ENCODE data around the gene ST3GAL3. TPM values are rescaled to one million over a fixed set of nuclear protein-coding genes. Genes with fewer than 3 reads are reported as not detected.

Gene ST3GAL3
- total RNA-seq, 1 experiment from 2014 or later: 4.1 TPM

DNA sequence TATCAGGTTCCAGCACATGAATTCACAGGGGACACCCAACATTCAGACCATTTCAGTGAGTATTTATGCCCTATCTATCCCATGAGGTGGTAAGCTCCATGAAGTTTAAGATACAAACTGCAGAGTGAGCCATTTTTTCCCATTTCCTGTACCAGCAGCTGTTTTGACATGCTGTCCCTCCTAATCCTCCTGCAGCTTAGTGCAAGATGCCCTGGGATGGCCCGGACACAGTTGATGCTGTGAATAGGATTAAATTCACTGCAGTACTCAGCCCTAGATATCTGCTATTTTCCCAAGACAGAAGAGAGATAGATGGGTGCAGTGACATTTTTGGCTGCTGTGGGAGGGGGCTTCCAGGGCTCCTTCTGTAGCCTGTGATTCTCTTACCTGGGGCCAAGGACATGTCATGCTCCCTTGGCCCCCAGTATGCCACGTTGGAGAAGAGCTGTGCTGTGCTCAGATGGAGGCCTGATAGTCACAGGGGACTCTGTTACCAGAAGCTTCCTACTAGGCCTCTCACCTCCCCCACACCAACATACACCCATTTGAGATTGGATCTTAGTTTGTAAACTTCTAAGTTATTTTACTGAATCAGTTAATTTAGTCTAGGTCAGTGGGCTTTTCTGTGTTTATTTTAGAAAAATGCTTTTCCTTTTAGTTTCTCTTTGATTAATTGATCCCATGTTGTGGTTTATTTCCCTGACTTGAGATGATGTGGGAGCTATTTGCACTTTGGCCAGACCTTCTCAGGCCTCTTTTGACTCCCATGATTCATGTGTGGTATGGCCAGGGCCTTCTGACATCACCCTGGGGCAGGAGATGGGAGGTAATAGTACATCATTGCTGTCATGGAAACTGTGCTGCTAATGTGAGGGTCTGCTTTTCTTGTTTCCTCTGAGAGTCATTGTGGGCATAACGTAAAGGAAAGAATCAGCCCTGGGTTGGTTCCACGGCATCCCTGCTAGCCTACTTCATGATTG, 92.6 kb downstream of the ST3GAL3 start:
- in situ Hi-C loops (cut with HindIII; ENCODE audit: low pct_unique_long_range_greater_than_20kb, low sequenced_read_pairs): no loop called here
- DNase-seq (ENCODE audit: low read depth, low spot score): no peak

DNA sequence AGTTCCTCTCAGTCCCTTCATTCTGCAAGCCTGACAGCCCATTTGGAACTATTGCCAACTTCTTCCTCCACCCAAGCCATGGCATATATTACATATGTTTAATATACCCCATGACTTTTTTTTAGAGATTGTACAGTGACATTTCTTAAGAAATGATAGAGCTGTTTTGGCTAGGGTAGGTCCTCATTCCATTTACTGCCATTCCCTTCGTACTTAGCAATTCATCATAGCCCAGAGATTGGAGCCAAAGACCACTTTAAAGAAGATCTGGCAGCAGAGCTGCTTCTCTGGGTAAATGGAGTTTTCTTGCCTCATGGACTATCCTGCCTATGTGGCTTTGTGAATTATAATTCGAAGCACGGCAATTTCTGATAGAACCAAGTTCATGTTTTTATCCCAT, 93.4 kb downstream of the ST3GAL3 start:
- in situ Hi-C loops (cut with HindIII; ENCODE audit: low pct_unique_long_range_greater_than_20kb, low sequenced_read_pairs): no loop called here
- DNase-seq (ENCODE audit: low read depth, low spot score): no peak

DNA sequence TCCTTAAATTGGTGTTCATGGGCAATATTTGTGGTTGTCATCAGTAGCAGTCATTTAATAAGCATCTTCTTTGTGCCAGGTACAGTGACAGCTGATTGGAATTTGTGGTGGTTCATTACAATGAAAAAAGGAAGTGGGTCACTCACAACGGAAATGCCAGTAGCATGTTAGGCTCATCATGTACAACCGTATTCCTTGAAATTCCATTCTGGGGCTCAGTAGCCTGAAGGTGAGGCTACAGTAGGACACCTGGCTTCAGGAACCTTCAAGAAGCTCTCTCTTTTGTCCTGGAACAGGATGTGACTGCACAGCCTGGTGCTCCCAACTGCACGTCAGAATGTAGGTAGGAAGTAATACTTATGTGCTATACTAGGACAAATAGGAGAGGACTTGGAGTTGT, 93.9 kb downstream of the ST3GAL3 start:
- in situ Hi-C loops (cut with HindIII; ENCODE audit: low pct_unique_long_range_greater_than_20kb, low sequenced_read_pairs): no loop called here
- DNase-seq (ENCODE audit: low read depth, low spot score): no peak

DNA sequence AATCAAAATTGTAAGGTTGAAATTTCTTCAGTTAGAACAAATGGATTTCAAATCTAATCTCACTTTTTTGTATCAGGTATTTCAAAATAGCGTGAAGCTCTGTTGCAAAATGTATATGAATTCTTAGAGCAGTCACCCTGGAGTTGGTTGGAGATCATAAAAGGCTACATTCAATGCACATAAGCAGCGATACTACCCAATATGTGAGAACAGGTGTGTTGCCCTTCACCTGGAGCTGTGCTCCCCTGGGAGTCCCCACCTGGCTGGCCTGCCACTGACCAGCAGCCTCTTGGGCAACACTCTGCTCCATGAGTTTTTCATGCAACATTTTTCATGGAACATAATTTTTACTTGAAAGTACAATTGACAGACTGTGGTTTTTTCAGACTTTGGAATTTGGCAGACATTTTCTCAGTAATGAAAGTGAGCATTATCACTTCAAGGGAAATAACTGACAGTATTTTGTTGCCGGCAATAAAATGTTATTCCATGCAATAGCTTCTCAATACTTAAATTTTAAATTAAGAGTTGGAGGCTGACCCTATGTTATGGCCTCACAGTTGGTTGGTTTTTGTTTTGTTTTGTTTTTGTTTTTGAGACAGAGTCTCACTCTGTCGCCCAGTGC, 95.1 kb downstream of the ST3GAL3 start:
- in situ Hi-C loops (cut with HindIII; ENCODE audit: low pct_unique_long_range_greater_than_20kb, low sequenced_read_pairs): no loop called here
- DNase-seq (ENCODE audit: low read depth, low spot score): no peak

DNA sequence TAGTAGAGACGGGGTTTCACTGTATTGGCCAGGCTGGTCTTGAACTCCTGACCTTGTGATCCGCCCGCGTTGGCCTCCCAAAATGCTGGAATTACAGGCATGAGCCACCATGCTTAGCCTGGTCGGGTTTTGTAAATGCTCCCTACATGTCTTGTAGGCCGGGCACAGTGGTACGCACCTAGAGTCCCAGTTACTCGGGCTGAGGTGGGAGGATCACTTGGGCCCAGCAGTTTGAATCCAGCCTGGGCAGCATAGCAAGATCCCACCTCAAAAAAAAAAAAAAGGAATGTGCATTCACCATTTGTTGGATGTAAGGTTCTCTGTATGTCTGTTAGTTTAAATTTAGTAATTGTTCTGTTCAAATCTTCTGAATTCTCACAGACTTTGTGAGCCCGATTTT, 95.8 kb downstream of the ST3GAL3 start:
- no peak for DNase-seq (ENCODE audit: low read depth, low spot score)
- in situ Hi-C loops (cut with HindIII; ENCODE audit: low pct_unique_long_range_greater_than_20kb, low sequenced_read_pairs): no loop called here

DNA sequence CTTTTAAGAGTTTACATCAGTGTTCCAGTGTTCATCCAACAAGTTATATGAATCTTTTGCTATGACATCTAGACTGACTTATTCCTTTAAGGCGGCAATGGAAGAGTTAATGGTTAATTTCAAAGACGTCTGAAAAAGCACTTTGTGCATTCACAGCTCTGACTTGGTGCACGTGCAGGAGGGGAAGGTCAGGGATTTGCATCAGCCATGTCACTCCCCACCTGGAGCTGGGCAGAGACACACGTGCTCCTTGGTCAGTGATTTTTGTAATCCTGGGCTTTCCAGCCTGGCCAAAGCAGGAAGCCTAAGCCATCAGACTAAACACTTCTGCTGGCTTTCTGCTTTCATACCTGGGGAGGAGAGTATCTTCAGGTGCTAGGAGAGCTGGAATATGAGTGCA, 96.3 kb downstream of the ST3GAL3 start:
- in situ Hi-C loops (cut with HindIII; ENCODE audit: low pct_unique_long_range_greater_than_20kb, low sequenced_read_pairs): no loop called here
- no peak for DNase-seq (ENCODE audit: low read depth, low spot score)

DNA sequence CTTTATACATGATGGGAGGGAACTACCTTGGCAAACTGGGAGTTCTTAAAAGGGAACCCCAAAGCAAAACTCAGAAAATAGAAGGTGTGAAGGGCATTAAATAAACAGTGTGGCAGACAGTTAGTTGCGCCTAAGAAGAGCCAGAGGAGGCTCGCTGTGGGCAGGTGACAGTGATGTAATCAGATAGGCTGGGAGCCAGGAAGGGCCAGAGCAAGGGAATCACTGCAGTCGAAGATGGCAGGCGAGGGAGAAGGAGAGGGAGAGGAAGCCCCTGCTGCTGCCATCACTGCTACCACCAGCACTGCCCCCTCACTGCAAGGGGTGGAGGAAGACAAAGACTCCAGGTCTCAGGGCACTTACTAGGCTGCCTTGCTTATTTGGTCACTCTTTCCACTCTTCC, 97.2 kb downstream of the ST3GAL3 start:
- in situ Hi-C loops (cut with HindIII; ENCODE audit: low pct_unique_long_range_greater_than_20kb, low sequenced_read_pairs): no loop called here
- no peak for DNase-seq (ENCODE audit: low read depth, low spot score)

DNA sequence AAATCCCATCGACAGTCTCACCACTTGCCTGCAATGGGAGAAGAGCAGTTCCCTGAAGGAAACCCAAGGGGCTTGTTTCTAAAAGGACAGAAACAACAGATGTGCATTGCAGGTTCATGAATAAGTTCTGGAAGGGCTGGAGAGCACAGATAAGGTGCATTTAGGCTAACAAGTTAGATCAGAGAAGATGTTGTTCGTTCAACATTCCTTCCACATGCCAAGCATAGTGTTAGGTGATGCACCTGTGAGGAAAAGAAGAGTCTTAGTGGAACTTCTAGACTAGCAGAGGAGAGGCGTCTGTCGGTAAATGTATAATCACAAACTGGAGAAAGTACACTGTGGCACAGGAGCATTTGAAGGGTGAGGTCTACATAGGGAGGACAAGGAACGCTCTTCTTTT, 98.0 kb downstream of the ST3GAL3 start:
- in situ Hi-C loops (cut with HindIII; ENCODE audit: low pct_unique_long_range_greater_than_20kb, low sequenced_read_pairs): no loop called here
- no peak for DNase-seq (ENCODE audit: low read depth, low spot score)

DNA sequence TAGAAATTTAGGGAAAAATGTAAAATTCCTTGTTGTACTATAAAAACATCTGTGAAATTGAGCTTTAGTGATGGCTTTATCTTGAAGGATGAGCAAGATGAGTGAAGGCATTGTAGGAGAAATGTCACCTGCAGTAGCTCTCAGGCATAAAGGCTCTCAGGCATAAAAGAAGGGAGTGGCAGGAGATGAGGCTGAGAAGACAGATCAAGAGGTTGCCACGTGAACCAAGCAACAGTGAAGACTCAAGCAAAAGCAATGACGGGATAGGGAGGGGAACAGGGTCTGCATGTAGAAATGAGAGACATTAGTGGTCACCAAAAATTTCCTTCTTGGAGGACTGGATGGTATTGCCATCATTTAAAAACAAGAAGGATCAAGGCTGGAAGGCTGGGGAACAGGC, 98.8 kb downstream of the ST3GAL3 start:
- DNase-seq (ENCODE audit: low read depth, low spot score): no peak
- in situ Hi-C loops (cut with HindIII; ENCODE audit: low pct_unique_long_range_greater_than_20kb, low sequenced_read_pairs): no loop called here

DNA sequence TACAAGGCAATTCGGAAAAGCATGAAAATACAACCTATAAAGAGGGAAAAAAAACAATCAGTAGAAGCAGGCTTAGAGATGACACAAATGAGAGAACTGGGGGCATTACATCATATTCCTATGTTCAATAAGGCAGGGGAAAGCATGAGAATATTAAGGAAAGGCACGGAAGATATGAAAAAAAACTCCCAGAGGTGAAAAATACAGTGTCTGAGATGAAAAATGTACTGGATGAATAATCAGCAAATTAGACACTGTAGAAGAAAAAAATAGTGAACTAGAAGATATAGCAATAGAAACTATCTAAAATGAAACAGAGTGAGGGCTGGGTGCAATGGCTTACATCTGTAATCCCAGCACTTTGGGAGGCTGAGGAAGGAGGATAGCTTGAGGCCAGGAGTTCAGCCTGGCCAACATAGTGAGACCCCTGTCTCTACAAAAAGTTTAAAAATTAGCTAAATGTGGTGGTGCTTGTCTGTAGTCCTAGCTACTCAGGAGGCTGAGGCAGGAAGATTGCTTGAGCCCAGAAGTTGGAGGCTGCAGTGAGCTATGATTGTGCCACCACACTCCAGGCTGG, 101.8 kb downstream of the ST3GAL3 start:
- in situ Hi-C loops (cut with HindIII; ENCODE audit: low pct_unique_long_range_greater_than_20kb, low sequenced_read_pairs): no loop called here
- DNase-seq (ENCODE audit: low read depth, low spot score): no peak

DNA sequence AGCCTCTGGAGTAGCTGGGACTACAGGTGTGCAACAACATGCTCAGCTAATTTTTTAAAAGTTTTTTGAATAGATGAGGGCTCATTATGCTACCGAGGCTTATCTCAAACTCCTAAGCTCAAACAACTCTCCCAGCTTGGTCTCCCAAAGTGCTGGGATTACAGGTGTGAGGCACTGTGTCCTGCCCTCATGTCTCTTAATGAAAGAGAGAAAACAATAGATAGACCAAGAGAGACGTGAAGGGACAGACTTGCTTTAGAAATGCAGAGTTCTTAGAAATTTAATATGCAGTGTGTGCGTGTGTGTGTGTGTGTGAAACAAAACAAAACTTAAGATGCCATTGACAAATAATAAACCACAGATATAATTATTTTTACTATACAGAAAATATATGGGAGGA, 105.2 kb downstream of the ST3GAL3 start:
- DNase-seq (ENCODE audit: low read depth, low spot score): no peak
- in situ Hi-C loops (cut with HindIII; ENCODE audit: low pct_unique_long_range_greater_than_20kb, low sequenced_read_pairs): no loop called here

DNA sequence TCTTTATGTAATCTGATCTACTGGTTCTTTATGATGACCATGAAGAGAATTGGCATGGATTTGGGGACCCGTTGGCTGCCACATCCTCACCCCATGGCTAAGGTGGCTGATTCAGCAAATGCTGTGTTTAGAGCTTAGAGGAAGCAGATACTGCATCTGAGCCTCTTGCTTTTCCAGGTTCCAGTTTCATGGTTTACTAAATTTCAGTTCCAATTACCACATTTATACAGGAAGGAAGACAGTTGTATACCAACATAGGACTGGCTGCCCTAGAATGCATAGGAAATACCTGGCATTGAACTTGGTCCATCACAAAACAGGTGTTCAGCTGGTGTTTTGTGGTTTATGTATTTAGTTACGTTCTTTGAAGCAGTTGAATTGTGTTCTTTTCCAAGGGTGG, 107.1 kb downstream of the ST3GAL3 start:
- no peak for DNase-seq (ENCODE audit: low read depth, low spot score)
- in situ Hi-C loops (cut with HindIII; ENCODE audit: low pct_unique_long_range_greater_than_20kb, low sequenced_read_pairs): no loop called here

DNA sequence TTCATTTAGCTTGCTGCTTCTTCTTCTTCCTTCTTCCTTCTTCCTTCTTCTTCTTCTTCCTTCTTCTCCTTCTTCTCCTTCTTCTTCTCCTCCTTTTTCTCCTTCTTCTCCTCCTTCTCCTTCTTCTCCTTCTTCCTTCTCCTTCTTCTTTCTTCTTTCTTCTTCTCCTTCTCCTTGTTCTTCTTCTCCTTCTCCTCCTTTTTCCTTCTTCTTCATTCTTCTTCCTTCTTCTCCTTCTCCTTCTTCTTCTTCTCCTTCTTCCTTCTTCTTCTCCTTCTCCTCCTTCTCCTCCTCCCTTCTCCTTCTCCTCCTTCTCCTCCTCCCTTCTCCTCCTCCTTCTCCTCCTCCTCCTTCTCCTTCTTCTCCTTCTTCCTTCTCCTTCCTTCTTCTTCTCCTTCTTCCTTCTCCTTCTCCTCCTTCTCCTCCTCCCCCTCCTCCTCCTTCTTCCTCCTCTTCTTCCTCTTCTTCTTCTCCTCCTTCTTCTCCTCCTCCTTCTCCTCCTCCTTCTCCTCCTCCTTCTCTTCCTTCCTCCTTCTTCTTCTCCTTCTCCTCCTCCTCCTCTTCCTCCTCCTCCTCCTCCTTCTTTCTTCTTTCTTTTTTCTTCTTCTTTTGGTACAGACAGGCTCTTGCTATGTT, 110.1 kb downstream of the ST3GAL3 start:
- in situ Hi-C loops (cut with HindIII; ENCODE audit: low pct_unique_long_range_greater_than_20kb, low sequenced_read_pairs): no loop called here
- no peak for DNase-seq (ENCODE audit: low read depth, low spot score)

DNA sequence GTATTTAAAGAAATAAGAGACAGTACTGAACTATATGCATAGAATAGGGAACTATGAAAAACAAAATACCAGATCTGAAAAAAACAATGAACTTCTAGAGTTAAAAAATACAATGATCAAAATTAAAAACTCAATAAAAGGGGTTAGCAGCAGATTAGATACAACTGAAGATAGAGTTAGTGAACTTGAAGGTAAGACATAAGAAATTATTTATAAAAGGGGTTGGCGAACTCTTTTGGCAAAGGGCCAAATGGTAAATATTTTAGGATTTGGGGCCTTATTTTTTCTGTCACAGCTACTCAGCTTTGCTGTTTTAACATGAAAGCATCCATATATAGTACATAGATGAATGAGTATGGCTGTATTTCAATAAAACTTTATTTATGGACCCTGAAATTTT, 111.4 kb downstream of the ST3GAL3 start:
- no peak for DNase-seq (ENCODE audit: low read depth, low spot score)
- in situ Hi-C loops (cut with HindIII; ENCODE audit: low pct_unique_long_range_greater_than_20kb, low sequenced_read_pairs): no loop called here

DNA sequence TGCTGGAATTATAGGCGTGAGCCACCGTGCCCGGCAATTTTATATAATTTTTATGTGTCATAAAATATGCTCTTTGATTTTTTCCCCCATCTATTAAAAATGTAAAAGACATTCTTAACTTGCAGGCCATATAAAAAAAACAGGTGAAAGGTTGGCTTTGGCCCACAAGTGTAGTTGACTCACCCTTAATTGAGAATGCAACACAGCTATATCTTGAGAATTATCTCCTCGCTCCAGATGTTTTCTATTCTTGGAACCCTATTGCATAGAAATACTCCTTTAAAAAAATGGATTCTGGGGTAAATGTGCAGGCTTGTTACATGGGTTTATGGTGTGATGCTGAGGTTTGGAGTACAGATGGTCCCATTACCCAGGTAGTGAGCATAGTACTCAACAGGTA, 112.0 kb downstream of the ST3GAL3 start:
- in situ Hi-C loops (cut with HindIII; ENCODE audit: low pct_unique_long_range_greater_than_20kb, low sequenced_read_pairs): no loop called here

DNA sequence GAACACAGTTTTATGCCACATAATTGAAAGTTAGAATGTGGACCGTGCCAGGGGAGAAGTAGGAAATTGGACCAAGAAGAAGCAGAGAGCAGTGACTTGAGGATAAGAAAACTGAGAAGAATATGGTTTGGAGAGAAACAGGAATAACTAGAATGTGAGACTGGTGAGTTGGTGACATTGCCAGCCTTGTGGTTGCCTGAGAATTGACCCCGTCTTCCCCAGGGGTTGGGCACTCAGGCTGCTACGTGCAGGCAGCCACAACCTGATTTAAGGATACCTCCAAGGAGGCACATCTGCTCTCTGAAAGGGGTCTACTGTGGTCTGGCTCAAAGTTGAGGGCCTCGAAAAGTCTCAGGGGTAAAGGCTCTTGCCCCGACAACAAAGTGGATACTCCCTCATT, 114.1 kb downstream of the ST3GAL3 start:
- no peak for DNase-seq (ENCODE audit: low read depth, low spot score)
- in situ Hi-C loops (cut with HindIII; ENCODE audit: low pct_unique_long_range_greater_than_20kb, low sequenced_read_pairs): no loop called here

More for the DNA sequence above, 112.0 kb downstream of the ST3GAL3 start:
- DNase-seq (ENCODE audit: low read depth, low spot score): no peak

DNA sequence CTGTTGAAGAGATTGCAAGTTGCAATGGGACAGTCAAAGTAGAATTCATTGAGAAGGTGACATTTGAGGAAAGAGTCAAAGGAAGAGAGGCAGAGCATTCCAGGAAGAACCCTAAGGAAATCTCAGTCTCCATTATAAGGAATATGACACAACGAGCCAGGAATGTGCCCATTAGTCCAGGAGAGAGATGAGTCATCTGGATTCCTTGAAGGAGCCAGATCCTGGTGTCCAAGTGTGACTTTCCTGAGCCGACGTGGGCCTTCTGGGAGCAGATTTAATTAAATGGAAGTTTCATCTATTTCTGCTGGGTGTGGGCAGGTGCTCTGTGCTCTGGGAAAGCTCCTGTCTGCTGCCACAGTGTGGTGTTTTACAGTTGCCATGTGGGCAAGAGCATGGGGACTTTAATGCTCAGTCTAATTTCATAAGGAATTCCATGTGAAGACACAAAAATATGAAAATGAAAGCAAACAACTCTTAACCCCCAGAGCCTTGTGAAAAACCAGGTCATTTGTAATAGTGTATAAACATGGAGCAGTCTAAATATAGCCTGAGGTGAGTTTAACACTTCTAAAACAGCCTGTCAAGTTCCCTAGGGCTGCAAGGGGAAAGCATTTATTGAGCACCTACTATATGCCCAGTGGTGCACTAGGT, 114.8 kb downstream of the ST3GAL3 start:
- in situ Hi-C loops (cut with HindIII; ENCODE audit: low pct_unique_long_range_greater_than_20kb, low sequenced_read_pairs): no loop called here
- DNase-seq (ENCODE audit: low read depth, low spot score): peak; percentile 17

DNA sequence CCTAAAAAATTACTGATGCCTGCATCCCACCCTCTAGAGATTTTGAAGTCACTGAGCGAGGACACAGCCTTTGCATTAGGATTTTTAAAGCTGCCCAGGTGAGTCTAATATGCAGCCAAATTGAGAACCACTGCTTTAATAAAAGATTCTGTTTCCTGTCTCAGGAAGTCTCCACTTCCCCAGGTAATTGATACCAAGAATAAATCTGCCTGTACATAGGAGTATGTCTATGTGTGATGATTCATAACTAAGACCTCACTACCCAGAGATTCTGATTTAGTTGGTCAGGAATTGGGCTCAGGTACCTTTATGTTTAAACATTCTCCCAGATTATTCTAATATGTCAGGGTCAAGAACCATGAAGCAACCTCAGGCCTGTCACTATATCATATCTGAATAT, 117.5 kb downstream of the ST3GAL3 start:
- in situ Hi-C loops (cut with HindIII; ENCODE audit: low pct_unique_long_range_greater_than_20kb, low sequenced_read_pairs): no loop called here
- no peak for DNase-seq (ENCODE audit: low read depth, low spot score)

All from SK-MEL-5 (cell line).